Skeletal muscle cell (primary cell): Measurements from ENCODE around the gene FBLIM1.

Experiments used
- DNase-seq: peaks from one replicate; pipeline ENCODE4 v3.0.0-alpha.2; 2010; ENCODE audit warnings: low read depth
- H3K4me3 ChIP-seq: 2 replicates; pipeline ENCODE4 v1.5.1; 2011; ENCODE audit warnings: low read depth, mild to moderate bottlenecking, control low read depth, low read length, moderate library complexity

Gene FBLIM1

GRCh38 chr1:15760520-15761211 lies 2.1 kb downstream of the FBLIM1 start:
- H3K4me3 ChIP-seq = peak overlapping the region; percentile 40
- DNase-seq = peak; percentile 30

- no peak overlapping the region for H3K4me3 ChIP-seq
- DNase-seq = no peak
Observed at GRCh38 chr1:15761366-15762128, 3.0 kb downstream of the FBLIM1 start.

- H3K4me3 ChIP-seq = no peak overlapping the region
- DNase-seq = no peak
Observed at GRCh38 chr1:15762546-15762945, 4.0 kb downstream of the FBLIM1 start.

- H3K4me3 ChIP-seq = no peak overlapping the region
- no peak for DNase-seq
Observed at GRCh38 chr1:15764269-15764764, 5.7 kb downstream of the FBLIM1 start.

- no peak for DNase-seq
- H3K4me3 ChIP-seq = no peak overlapping the region
Observed at GRCh38 chr1:15764890-15765289, 6.3 kb downstream of the FBLIM1 start.

GRCh38 chr1:15765495-15766194 lies 7.0 kb downstream of the FBLIM1 start:
- no peak for DNase-seq
- H3K4me3 ChIP-seq = no peak overlapping the region

GRCh38 chr1:15767941-15768340 lies 9.3 kb downstream of the FBLIM1 start:
- DNase-seq = no peak
- H3K4me3 ChIP-seq = no peak overlapping the region

- no peak for DNase-seq
- no peak overlapping the region for H3K4me3 ChIP-seq
Observed at GRCh38 chr1:15768388-15768787, 9.8 kb downstream of the FBLIM1 start.

GRCh38 chr1:15770313-15770962 lies 11.8 kb downstream of the FBLIM1 start:
- DNase-seq = no peak
- H3K4me3 ChIP-seq = no peak overlapping the region

GRCh38 chr1:15771836-15772515 lies 13.4 kb downstream of the FBLIM1 start:
- no peak for DNase-seq
- no peak overlapping the region for H3K4me3 ChIP-seq

- no peak overlapping the region for H3K4me3 ChIP-seq
- no peak for DNase-seq
Observed at GRCh38 chr1:15775706-15776105, 17.1 kb downstream of the FBLIM1 start.

- H3K4me3 ChIP-seq = no peak overlapping the region
- DNase-seq = no peak
Observed at GRCh38 chr1:15777909-15778707, 19.5 kb downstream of the FBLIM1 start.

- H3K4me3 ChIP-seq = no peak overlapping the region
- no peak for DNase-seq
Observed at GRCh38 chr1:15785683-15786082, 27.1 kb downstream of the FBLIM1 start.

GRCh38 chr1:15786581-15786980 lies 28.0 kb downstream of the FBLIM1 start:
- DNase-seq = no peak
- H3K4me3 ChIP-seq = no peak overlapping the region

GRCh38 chr1:15788624-15789301 lies 30.2 kb downstream of the FBLIM1 start:
- no peak overlapping the region for H3K4me3 ChIP-seq
- no peak for DNase-seq

GRCh38 chr1:15796086-15796462 lies 37.5 kb downstream of the FBLIM1 start:
- DNase-seq = no peak
- no peak overlapping the region for H3K4me3 ChIP-seq

GRCh38 chr1:15797614-15798390 lies 39.2 kb downstream of the FBLIM1 start:
- no peak overlapping the region for H3K4me3 ChIP-seq
- no peak for DNase-seq
